GM19452 (cell line): ENCODE measurements around the gene PKMYT1.

Experiments
- ATAC-seq: cut with Tn5 transposase; IDR thresholded peaks from one replicate; pipeline ENCODE4 v1.9.1; 2021; ENCODE audit not compliant: unreplicated experiment

The PKMYT1 gene

GRCh38 chr16:3000540-3000939 is 20.3 kb upstream of the PKMYT1 start:
- ATAC-seq, result no peak

DNA sequence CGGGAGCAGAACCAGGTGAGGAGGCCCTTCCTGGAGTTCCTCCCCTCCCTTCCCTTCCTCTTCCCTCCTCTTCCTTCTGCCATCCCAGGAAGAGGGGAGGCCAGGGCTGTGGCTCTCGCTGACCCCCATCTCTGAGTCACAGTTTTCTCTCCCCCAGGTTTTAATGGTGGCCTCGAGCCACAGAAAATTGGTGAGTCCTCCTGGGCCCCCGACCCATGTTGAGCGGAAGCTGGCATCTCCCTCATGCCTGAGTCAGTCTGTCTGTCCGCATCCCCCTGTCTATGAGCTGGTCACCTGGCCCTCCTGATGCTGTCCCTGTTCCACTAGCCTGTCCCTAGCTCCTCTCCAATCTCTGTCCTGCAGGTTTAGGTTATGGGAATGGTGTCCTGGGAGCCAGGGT is 19.7 kb upstream of the PKMYT1 start:
- ATAC-seq, result no peak

GRCh38 chr16:2996298-2996697 is 16.1 kb upstream of the PKMYT1 start:
- ATAC-seq, result no peak

DNA sequence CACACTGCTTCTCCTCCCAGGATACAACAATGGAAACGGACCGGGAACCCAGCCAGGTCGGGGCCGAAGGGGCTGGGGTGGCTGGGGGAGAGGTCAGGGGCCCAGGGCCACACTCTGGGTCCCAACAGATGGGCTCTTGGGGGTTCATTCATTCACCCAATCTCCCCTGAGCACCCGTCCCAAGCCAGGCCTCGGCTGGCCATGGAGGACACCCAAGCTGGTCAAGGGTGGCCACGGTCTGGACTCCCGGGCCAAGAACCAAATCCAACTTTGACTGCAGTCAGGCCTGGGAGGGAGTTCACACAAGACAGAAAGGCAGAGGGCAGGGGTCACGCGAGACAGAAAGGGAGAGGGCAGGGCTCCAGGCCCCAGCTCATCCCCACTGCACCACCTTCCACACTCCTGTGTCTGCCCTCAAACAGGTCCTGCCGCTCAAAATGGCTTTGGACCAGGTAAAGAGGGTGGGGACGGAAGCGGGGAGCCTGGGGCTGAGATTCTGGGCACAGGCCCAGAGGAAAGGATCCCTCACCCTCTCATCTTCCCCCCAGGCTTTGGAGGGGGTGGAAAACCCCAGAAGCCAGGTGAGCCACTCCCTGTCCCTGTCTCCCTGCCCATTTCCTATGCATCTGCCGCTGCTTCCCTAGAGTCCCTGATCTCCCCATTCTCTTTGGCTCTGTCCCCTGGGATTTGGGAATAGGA is 12.3 kb upstream of the PKMYT1 start:
- ATAC-seq, result no peak

DNA sequence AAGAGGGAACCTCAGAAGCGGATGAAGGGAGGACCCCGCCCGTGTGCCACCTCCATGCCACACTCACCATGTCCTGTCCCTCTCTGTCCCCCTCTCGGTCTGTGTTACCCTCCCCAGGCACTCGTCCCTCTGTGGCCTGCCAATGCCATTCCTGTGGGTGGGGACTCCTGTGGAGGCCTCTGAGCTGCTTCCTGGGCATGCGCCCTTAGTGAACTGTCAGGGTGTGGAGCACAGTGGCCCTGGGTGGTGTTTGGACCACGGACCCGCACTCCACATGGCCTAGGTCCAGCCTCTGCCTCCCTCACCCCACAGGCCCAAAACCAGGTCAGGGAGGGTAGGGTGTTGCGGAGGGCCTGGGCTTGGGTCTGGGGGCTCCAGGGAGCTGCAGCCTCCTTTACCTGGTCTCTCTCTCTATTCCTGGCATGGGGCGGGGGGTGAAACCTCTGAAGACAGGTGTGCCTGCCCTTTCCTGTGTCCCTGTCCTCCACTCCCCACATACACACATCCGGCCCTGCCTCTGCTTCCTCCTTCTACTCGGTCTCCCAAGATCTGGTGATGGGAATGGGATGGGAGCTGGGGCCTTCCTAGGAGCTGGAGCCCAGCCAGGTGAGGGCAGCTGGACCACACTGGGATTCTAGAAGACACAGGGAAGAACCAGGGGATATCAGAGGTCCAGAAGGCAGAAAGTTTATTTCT is 11.5 kb upstream of the PKMYT1 start:
- ATAC-seq, result no peak

GRCh38 chr16:2990891-2991290 is 10.6 kb upstream of the PKMYT1 start:
- no peak for ATAC-seq

DNA sequence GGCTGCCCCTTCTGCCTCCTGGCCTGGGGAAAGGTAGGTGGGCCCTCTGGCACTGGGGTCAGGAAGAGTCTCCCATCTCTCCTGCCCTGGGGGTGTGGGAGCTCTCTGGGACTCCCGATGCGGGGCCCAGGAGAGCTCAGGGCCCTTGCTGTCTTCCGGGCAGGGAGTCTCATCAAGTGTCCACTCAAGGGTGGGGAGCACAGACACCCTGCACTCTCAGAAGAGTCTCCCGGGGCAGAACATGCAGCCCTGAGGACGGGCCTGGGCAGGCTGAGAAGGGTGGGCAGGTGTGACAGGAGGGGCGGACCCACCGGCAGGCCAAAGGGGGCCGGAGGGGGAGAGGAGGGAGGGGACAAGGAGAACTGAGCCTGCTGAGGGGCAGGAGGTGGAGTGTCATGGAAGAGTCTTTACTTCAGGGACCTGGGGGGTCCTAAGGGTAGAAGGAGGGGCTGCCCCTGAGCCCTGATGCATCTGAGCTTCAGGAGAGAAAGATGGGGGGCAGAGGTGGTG is 8.4 kb upstream of the PKMYT1 start:
- no peak for ATAC-seq

DNA sequence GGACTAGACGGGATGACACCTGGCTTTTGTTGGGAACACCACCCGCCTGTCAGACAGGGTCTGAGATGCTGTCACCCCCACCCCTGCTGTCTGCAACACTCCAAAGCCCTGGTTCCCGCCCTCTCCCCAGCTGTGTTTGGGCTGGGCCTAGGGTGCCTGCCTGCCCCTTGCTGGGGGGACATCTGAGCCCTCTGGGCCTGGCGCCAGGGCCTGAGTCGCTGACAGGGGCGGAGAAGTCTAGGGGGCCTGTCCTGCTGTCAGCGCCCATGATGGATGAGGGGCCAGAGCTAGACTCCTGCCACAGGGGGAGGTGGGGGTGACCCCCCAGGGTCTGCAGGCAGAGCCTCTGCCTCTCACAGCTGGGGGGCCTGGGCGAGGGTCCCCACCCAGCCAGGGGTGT is 7.6 kb upstream of the PKMYT1 start:
- no peak for ATAC-seq

DNA sequence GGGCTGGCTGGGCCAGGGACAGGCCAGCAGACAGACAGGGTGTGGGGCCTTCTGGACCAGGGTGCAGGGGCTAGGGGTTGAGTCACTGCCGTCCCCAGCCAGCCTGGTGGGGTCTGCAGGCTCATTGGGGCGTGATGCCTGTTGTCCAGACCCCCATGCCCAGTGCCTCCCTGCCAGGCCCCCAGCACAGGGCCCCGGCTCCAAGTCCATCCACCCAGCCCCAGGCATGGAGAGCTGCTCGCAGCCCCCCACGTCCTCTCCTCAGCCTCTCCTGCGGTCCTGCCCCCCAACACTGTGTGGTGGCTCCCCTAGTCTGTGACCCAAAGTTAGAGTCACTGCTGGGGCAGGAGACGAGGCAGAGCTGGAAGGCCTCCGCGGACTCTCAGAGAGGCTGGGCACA is 7.0 kb upstream of the PKMYT1 start:
- ATAC-seq, result no peak

DNA sequence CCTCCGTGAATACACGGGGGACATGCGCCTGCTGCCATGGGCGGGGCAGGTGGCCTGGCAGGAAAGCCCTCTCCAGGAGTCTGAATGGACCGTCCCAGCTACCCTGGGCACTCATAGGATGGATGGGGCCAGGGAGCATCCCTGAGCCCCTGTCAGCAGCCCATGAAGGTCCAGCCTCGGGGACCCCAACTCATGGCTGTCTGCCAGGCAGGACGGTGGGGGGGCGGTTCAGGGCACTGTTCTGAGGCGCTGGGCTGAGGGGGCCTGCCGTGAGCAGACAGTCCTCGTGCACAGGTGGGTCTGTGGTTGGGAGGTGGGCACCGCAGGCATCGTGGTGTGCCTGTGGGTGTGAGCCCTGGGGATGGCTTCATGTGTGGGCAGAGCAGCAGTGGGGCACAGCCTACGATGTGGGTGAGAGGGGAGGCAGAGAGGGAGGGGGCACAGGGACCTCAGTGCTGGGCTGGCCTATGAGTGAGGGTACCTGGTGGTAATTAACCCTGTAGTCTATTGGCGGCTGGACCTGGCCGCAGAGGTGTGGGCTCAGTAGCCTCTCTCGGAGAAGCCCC is 6.5 kb upstream of the PKMYT1 start:
- ATAC-seq, result no peak

DNA sequence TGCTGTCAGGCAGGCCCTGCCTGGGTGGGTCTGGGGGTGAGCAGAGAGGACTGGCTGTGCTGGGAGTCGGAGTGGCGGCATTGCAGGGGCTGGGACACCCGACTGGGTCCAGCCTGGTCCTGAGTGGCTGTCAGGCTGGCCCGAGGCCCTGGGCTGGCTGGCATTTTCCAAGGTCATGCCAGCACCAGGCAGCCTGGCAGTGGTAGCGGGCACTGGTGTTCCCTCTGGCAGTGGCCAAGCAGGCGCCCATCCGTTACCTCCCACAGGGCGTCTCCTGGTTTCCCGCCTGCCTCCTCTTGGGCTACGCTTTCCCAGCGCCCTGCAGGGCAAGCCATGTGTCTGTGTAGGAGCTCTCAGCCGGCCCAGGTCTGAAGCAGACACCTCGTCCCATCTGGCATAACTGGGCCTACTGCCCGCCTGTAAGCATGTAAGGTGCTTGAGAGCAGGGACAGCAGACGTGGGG is 5.7 kb upstream of the PKMYT1 start:
- no peak for ATAC-seq

- no peak for ATAC-seq
These were observed 5.2 kb upstream of the PKMYT1 start for GRCh38 chr16:2985462-2985861.

GRCh38 chr16:2983706-2984136 is 3.5 kb upstream of the PKMYT1 start:
- ATAC-seq, result no peak

DNA sequence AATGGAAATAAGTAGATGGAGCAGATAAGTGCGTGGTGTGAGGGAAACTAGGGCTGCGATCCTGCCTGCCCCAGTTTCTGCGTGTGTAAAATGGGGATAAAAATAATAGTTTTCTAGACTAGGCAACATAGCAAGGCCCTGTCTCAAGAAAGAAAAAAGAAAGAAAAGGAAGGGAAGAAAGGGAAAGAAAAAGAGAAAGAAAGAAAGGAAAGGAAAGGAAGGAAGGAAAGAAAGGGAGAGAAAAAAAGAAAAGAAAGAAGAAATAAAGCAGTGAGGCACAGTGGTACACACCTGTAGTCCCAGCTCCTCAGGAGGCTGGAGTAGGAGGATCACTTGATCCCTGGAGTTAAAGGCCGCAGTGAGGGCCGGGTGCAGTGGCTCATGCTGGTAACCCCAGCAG is 2.2 kb upstream of the PKMYT1 start:
- no peak for ATAC-seq

GRCh38 chr16:2981899-2982250 is 1.6 kb upstream of the PKMYT1 start:
- no peak for ATAC-seq

GRCh38 chr16:2981177-2981898 is 1.1 kb upstream of the PKMYT1 start:
- ATAC-seq, result no peak

DNA sequence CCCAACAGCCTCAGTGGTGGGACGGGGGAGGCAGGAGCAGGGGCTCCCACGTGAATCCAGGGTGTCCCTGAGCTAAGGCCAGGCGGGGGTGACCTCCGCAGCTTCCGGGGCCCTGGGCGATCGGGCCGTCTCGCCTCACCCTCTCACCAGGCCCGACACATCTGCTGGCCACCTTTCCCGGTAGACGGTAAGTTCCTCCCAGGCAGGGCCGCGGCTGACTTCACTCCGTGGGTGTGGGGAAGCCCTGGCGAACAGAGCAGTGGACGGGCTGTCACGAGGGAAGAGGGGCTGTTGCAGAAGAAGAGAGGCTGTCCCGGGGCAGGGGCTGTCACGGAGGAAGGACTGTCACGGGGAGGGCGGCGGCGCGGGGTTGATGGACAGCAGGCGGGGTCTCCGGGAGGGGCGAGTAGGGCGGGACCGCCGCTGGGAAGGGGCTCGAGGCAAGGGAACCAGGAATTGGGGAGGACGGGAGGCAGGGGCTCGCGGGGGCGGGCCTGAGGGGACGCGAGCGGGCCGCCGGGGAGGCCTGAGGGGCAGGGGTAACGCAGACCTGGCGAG is 498 bp downstream of the PKMYT1 start:
- ATAC-seq, result no peak

GRCh38 chr16:2977440-2977839 is 2.8 kb downstream of the PKMYT1 start:
- ATAC-seq, result no peak

GRCh38 chr16:2976673-2977072 is 3.6 kb downstream of the PKMYT1 start:
- no peak for ATAC-seq

DNA sequence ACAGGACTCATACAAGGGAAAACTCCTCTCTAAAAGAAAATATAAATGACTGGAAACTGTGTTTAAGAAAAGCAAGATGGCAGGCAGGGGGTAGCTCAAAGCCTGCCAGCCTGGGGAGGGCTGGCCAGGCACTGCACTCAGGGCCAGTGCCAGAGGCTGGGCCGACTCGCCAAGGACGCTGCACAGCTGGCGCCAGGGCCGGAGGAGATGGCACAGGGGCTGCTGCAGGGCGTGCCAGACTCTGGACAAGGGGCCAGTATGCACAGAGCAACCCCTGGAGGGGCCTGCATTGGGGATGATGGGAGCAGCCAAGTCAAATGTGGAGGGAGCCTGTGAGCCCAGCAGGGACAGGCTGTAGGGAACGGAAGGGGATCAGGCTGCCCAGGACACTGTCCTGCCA is 4.0 kb downstream of the PKMYT1 start:
- no peak for ATAC-seq

- ATAC-seq, result no peak
These were observed 5.0 kb downstream of the PKMYT1 start for GRCh38 chr16:2975161-2975795.
